ENCODE data around the gene MAP6D1.

MAP6D1 gene

DNA sequence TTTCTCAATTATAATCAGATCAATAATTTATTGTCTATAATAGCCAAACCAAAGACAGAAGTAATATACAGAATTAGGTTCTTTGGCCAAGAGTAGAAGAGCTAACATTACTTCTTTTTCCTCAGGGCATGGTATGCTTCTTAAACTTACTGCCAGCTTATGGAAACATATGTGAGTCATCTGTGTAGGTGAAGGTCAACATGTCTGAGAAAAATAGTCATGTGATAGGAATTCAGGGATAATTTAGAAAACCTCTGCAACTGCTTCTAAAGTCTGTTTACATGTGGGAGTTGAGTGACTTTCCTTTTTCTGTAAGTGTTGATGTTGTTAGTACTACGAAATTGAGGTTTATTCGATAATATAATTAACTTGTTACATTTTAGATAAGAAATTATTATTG is 19.2 kb upstream of the MAP6D1 start:
- H3K79me2 ChIP-seq (ENCODE audit: low read length), result no peaks in the 10 kb centered on the region
- no peaks in the 10 kb centered on the region for H4K20me1 ChIP-seq (ENCODE audit: insufficient read depth, low read length)
- no peaks in the 10 kb centered on the region for H3K27me3 ChIP-seq (replicated peaks; ENCODE audit: insufficient read depth, low read length)
- no peaks in the 10 kb centered on the region for H3K4me1 ChIP-seq (ENCODE audit: low read length)
- TF ChIP-seq EZH2 (optimal IDR thresholded peaks at IDR 0.05; ENCODE audit: low read depth, low read length) (no peak), EZH2phosphoT487 (IDR thresholded peaks at IDR 0.05; ENCODE audit: low read length) (no peak)
- TF ChIP-seq, protein P1, sequence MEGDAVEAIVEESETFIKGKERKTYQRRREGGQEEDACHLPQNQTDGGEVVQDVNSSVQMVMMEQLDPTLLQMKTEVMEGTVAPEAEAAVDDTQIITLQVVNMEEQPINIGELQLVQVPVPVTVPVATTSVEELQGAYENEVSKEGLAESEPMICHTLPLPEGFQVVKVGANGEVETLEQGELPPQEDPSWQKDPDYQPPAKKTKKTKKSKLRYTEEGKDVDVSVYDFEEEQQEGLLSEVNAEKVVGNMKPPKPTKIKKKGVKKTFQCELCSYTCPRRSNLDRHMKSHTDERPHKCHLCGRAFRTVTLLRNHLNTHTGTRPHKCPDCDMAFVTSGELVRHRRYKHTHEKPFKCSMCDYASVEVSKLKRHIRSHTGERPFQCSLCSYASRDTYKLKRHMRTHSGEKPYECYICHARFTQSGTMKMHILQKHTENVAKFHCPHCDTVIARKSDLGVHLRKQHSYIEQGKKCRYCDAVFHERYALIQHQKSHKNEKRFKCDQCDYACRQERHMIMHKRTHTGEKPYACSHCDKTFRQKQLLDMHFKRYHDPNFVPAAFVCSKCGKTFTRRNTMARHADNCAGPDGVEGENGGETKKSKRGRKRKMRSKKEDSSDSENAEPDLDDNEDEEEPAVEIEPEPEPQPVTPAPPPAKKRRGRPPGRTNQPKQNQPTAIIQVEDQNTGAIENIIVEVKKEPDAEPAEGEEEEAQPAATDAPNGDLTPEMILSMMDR (IDR thresholded peaks at IDR 0.05; ENCODE audit: low read length), result no peak
- no peak overlapping the region for H3K4me3 ChIP-seq (ENCODE audit: low read length)
- H3F3A ChIP-seq (ENCODE audit: insufficient read depth, low read length), result no peaks in the 10 kb centered on the region
- DNase-seq, result no peak
- no peak overlapping the region for H3K27ac ChIP-seq (ENCODE audit: low read length)
- no peak overlapping the region for H3K4me2 ChIP-seq (ENCODE audit: low read depth, low read length)
- H3K9ac ChIP-seq (ENCODE audit: low read length), result no peak overlapping the region
- H3K9me3 ChIP-seq (replicated peaks; ENCODE audit: insufficient read depth, low read length), result no peaks in the 10 kb centered on the region
- H3K36me3 ChIP-seq (replicated peaks; ENCODE audit: insufficient read depth, low read length), result no peaks in the 10 kb centered on the region; the same call in 1 of the 2 replicates
- H3K9me2 ChIP-seq (replicated peaks; ENCODE audit: insufficient read depth, low read length), result no peaks in the 10 kb centered on the region
- no peak overlapping the region for H2AFZ ChIP-seq (ENCODE audit: low read length)

DNA sequence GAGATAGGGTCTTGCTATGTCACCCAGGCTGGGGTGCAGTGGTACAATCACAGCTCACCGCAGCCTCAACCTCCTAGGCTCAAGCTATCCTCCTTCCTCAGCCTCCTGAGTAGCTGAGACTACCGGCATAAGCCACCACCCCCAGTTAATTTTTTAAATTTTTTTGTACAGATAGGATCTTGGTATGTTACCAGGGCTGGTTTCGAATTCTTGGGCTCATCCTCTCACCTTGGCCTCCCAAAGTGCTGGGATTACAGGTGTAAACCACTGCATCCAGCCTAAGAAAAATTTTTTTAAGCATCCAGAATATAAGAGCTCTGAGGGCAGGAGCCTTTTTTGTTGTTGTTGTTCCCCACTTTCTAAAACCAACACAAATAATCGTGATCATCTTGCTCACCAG is 14.4 kb upstream of the MAP6D1 start:
- Histone ChIP-seq H3F3A (ENCODE audit: insufficient read depth, low read length) (no peaks in the 10 kb centered on the region), H3K4me3 (ENCODE audit: low read length) (no peak overlapping the region), H4K20me1 (ENCODE audit: insufficient read depth, low read length) (no peaks in the 10 kb centered on the region), H2AFZ (ENCODE audit: low read length) (no peak overlapping the region), H3K79me2 (ENCODE audit: low read length) (0 out of 2 replicates have a peak, but pooled peaks cover 4% of the 10 kb centered on the region), H3K4me2 (ENCODE audit: low read depth, low read length) (no peak overlapping the region), H3K4me1 (ENCODE audit: low read length) (no peaks in the 10 kb centered on the region), H3K36me3 (replicated peaks; ENCODE audit: insufficient read depth, low read length) (no peaks in the 10 kb centered on the region; the same call in 1 of the 2 replicates), H3K27ac (ENCODE audit: low read length) (no peak overlapping the region), H3K27me3 (replicated peaks; ENCODE audit: insufficient read depth, low read length) (no peaks in the 10 kb centered on the region), H3K9me3 (replicated peaks; ENCODE audit: insufficient read depth, low read length) (no peaks in the 10 kb centered on the region), H3K9me2 (replicated peaks; ENCODE audit: insufficient read depth, low read length) (no peaks in the 10 kb centered on the region), H3K9ac (ENCODE audit: low read length) (no peak overlapping the region)
- TF ChIP-seq, protein P1 (IDR thresholded peaks at IDR 0.05; ENCODE audit: low read length), result no peak
- no peak for TF ChIP-seq EZH2 (optimal IDR thresholded peaks at IDR 0.05; ENCODE audit: low read depth, low read length)
- no peak for TF ChIP-seq EZH2phosphoT487 (IDR thresholded peaks at IDR 0.05; ENCODE audit: low read length)
- no peak for DNase-seq

DNA sequence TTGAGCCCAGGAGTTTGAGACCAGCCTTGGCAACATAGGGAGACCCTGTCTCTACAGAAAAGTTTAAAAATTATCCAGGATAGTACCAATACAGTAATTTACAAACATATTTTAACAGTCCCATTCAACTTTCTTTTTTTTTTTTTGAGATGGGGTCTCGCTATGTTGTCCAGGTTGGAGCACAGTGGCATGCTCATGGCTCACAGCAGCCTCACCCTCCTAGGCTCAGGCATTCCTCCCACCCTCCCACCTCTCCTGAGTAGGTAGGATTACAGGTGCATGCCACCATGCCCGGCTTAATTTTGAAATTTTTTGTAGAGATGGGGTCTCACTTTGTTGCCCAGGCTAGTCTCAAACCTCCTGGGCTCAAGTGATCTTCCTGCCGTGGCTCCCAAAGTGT is 12.5 kb upstream of the MAP6D1 start:
- H3K9me2 ChIP-seq (replicated peaks; ENCODE audit: insufficient read depth, low read length), result no peaks in the 10 kb centered on the region
- no peak for TF ChIP-seq EZH2phosphoT487 (IDR thresholded peaks at IDR 0.05; ENCODE audit: low read length)
- no peak for TF ChIP-seq EZH2 (optimal IDR thresholded peaks at IDR 0.05; ENCODE audit: low read depth, low read length)
- TF ChIP-seq, protein P1 (IDR thresholded peaks at IDR 0.05; ENCODE audit: low read length), result no peak
- no peaks in the 10 kb centered on the region for H3K27me3 ChIP-seq (replicated peaks; ENCODE audit: insufficient read depth, low read length)
- no peaks in the 10 kb centered on the region for H3F3A ChIP-seq (ENCODE audit: insufficient read depth, low read length)
- no peak overlapping the region for H3K4me3 ChIP-seq (ENCODE audit: low read length)
- no peak overlapping the region for H3K9ac ChIP-seq (ENCODE audit: low read length)
- H3K4me2 ChIP-seq (ENCODE audit: low read depth, low read length), result no peak overlapping the region
- no peaks in the 10 kb centered on the region for H4K20me1 ChIP-seq (ENCODE audit: insufficient read depth, low read length)
- no peaks in the 10 kb centered on the region for H3K9me3 ChIP-seq (replicated peaks; ENCODE audit: insufficient read depth, low read length)
- 0 out of 2 replicates have a peak, but pooled peaks cover 4% of the 10 kb centered on the region for H3K79me2 ChIP-seq (ENCODE audit: low read length)
- H2AFZ ChIP-seq (ENCODE audit: low read length), result no peak overlapping the region
- H3K36me3 ChIP-seq (replicated peaks; ENCODE audit: insufficient read depth, low read length), result no peaks in the 10 kb centered on the region; the same call in 1 of the 2 replicates
- no peak overlapping the region for H3K27ac ChIP-seq (ENCODE audit: low read length)
- no peak for DNase-seq
- H3K4me1 ChIP-seq (ENCODE audit: low read length), result no peaks in the 10 kb centered on the region
